H9 (cell line): ENCODE data around the gene ARFGEF2. TPM values are rescaled to one million over a fixed set of nuclear protein-coding genes. Genes with fewer than 3 reads are reported as not detected.

Experiments
- DNase-seq: peaks from one replicate; pipeline ENCODE4 v3.0.0-alpha.2; 2017
- H2AFZ ChIP-seq: one replicate; pipeline ENCODE4 v1.6.1; 2013; ENCODE audit warnings: mild to moderate bottlenecking, low read length, control low read depth, moderate library complexity
- H2AK5ac ChIP-seq: 2 replicates; pipeline ENCODE4 v1.6.1; 2013; ENCODE audit warnings: low read length, control low read depth, mixed read lengths; ENCODE audit not compliant: insufficient read length
- H2BK120ac ChIP-seq: one replicate; pipeline ENCODE4 v1.6.1; 2013; ENCODE audit warnings: low read depth, mild to moderate bottlenecking, low read length, control low read depth, inconsistent platforms; ENCODE audit not compliant: poor library complexity, severe bottlenecking
- H2BK12ac ChIP-seq: 2 replicates; pipeline ENCODE4 v1.6.1; 2013; ENCODE audit warnings: low read length, control low read depth, mixed read lengths, low read depth; ENCODE audit not compliant: insufficient read length
- H2BK15ac ChIP-seq: 2 replicates; pipeline ENCODE4 v1.6.1; 2013; ENCODE audit warnings: low read depth, low read length, control low read depth
- H2BK20ac ChIP-seq: one replicate; pipeline ENCODE4 v1.6.1; 2013; ENCODE audit warnings: low read depth, mild to moderate bottlenecking, low read length, control low read depth, inconsistent platforms; ENCODE audit not compliant: poor library complexity, severe bottlenecking
- H2BK5ac ChIP-seq: 2 replicates; pipeline ENCODE4 v1.6.1; 2013; ENCODE audit warnings: low read length, control low read depth, mixed read lengths; ENCODE audit not compliant: insufficient read length
- H3K14ac ChIP-seq: 2 replicates; pipeline ENCODE4 v1.6.1; 2013; ENCODE audit warnings: low read length, control low read depth; ENCODE audit not compliant: insufficient read depth
- H3K18ac ChIP-seq: 2 replicates; pipeline ENCODE4 v1.6.1; 2013; ENCODE audit warnings: low read depth, mild to moderate bottlenecking, mixed read lengths, low read length, control low read depth; ENCODE audit not compliant: insufficient read length
- H3K23ac ChIP-seq: 2 replicates; pipeline ENCODE4 v1.6.1; 2013; ENCODE audit warnings: low read length, control low read depth, mixed read lengths, low read depth; ENCODE audit not compliant: insufficient read length
- H3K23me2 ChIP-seq: 2 replicates; pipeline ENCODE4 v1.6.1; 2013; ENCODE audit warnings: low read depth, mild to moderate bottlenecking, mixed read lengths, low read length, control low read depth; ENCODE audit not compliant: insufficient read length, poor library complexity, severe bottlenecking
- H3K27ac ChIP-seq: 2 replicates; pipeline ENCODE4 v1.5.1; 2013; ENCODE audit warnings: low read length, control low read depth, mixed read lengths, low read depth; ENCODE audit not compliant: insufficient read length
- H3K27me3 ChIP-seq: 2 replicates; pipeline ENCODE4 v1.6.1; 2013; ENCODE audit warnings: low read length, control low read depth, inconsistent platforms; ENCODE audit not compliant: insufficient read depth
- H3K4ac ChIP-seq: 2 replicates; pipeline ENCODE4 v1.6.1; 2013; ENCODE audit warnings: low read depth, mild to moderate bottlenecking, control low read depth, inconsistent platforms, low read length, moderate library complexity
- H3K4me1 ChIP-seq: 2 replicates; pipeline ENCODE4 v1.6.1; 2013; ENCODE audit warnings: low read length, control low read depth, inconsistent platforms; ENCODE audit not compliant: insufficient read depth
- H3K4me2 ChIP-seq: 2 replicates; pipeline ENCODE4 v1.6.1; 2013; ENCODE audit warnings: low read length, control low read depth, mixed read lengths; ENCODE audit not compliant: insufficient read length, insufficient read depth
- H3K56ac ChIP-seq: 2 replicates; pipeline ENCODE4 v1.6.1; 2013; ENCODE audit warnings: low read depth, mild to moderate bottlenecking, mixed read lengths, low read length, control low read depth; ENCODE audit not compliant: insufficient read length
- H3K79me1 ChIP-seq: 2 replicates; pipeline ENCODE4 v1.6.1; 2013; ENCODE audit warnings: low read depth, mild to moderate bottlenecking, moderate library complexity, low read length, control low read depth, inconsistent platforms; ENCODE audit not compliant: insufficient read depth, poor library complexity, severe bottlenecking
- H3K79me2 ChIP-seq: 2 replicates; pipeline ENCODE4 v1.6.1; 2013; ENCODE audit warnings: low read length, control low read depth, inconsistent platforms; ENCODE audit not compliant: insufficient read depth
- H3K9ac ChIP-seq: 2 replicates; pipeline ENCODE4 v1.6.1; 2013; ENCODE audit warnings: low read length, control low read depth, mixed read lengths; ENCODE audit not compliant: insufficient read length; ENCODE audit errors: extremely low read depth
- H3K9me3 ChIP-seq: one replicate; pipeline ENCODE4 v1.6.1; 2013; ENCODE audit warnings: low read depth, low read length, inconsistent platforms; ENCODE audit not compliant: control insufficient read depth
- H3T11ph ChIP-seq: one replicate; pipeline ENCODE4 v1.6.1; 2013; ENCODE audit warnings: mild to moderate bottlenecking, low read length, control low read depth, inconsistent platforms
- H4K20me1 ChIP-seq: one replicate; pipeline ENCODE4 v1.6.1; 2013; ENCODE audit not compliant: control insufficient read depth, insufficient read length, insufficient read depth
- H4K5ac ChIP-seq: 2 replicates; pipeline ENCODE4 v1.6.1; 2013; ENCODE audit warnings: low read depth, mild to moderate bottlenecking, mixed read lengths, low read length, control low read depth; ENCODE audit not compliant: insufficient read length
- H4K8ac ChIP-seq: replicated peaks from 2 replicates; pipeline ENCODE4 v1.6.1; 2013; ENCODE audit warnings: low read length, control low read depth, mixed read lengths, low read depth; ENCODE audit not compliant: insufficient read length
- H4K91ac ChIP-seq: 2 replicates; pipeline ENCODE4 v1.6.1; 2013; ENCODE audit warnings: low read depth, mild to moderate bottlenecking, moderate library complexity, mixed read lengths, low read length, control low read depth; ENCODE audit not compliant: insufficient read length
- H3K27ac Mint-ChIP-seq, 3 experiments: 2 replicates in 2 of 3; 3 replicates in 1 of 3; pipeline ENCODE4 v1.8.0; 2020 to 2021; ENCODE audit warnings: mixed read lengths in 3 of 3, mild to moderate bottlenecking in 1 of 3, moderate library complexity in 1 of 3
- H3K27me3 Mint-ChIP-seq: 2 replicates; pipeline ENCODE4 v1.8.0; 2021; ENCODE audit warnings: low read depth, mild to moderate bottlenecking, moderate library complexity, mixed read lengths
- H3K36me3 Mint-ChIP-seq, 3 experiments: 2 replicates in 2 of 3; 3 replicates in 1 of 3; pipeline ENCODE4 v1.8.0; 2020 to 2021; ENCODE audit warnings: low read depth in 3 of 3, mixed read lengths in 3 of 3; ENCODE audit not compliant: insufficient read depth in 1 of 3
- H3K4me1 Mint-ChIP-seq, 2 experiments: 2 replicates each; pipeline ENCODE4 v1.8.0; 2020; ENCODE audit warnings: mixed read lengths in 2 of 2
- H3K4me3 Mint-ChIP-seq, 2 experiments: 2 replicates in 1 of 2; 3 replicates in 1 of 2; pipeline ENCODE4 v1.8.0; 2020 to 2021; ENCODE audit warnings: mild to moderate bottlenecking in 2 of 2, mixed read lengths in 2 of 2, moderate library complexity in 1 of 2
- H3K9me3 Mint-ChIP-seq, 2 experiments: 2 replicates in 1 of 2; 3 replicates in 1 of 2; pipeline ENCODE4 v1.8.0; 2020; ENCODE audit warnings: mild to moderate bottlenecking in 2 of 2, mixed read lengths in 2 of 2, moderate library complexity in 1 of 2
- WGBS: extraction: QIAGEN DNeasy Blood & Tissue Kit; methylation state at CpG from one replicate; pipeline ENCODE4 v1.1.7; 2013; ENCODE audit warnings: missing lambda C conversion rate, low lambda C conversion rate, mixed read lengths; ENCODE audit not compliant: insufficient read length; ENCODE audit errors: extremely low coverage; 5-methylcytosine and 5-hydroxymethylcytosine counted together
- total RNA-seq: library from RNA; stranded (reverse); gene quantifications from 2 replicates; pipeline ENCODE4 v1.2.1, GENCODE V29; 2021
- TF ChIP-seq, protein P1 (sequence below): fragments of 200-600 bp; sonication (generic); conservative IDR thresholded peaks from 3 replicates; pipeline ENCODE4 v1.8.0; 2021; ENCODE audit warnings: antibody characterized with exemption, mild to moderate bottlenecking

The ARFGEF2 gene
- total RNA-seq, 1 experiment from 2014 or later: 16.6 TPM

DNA sequence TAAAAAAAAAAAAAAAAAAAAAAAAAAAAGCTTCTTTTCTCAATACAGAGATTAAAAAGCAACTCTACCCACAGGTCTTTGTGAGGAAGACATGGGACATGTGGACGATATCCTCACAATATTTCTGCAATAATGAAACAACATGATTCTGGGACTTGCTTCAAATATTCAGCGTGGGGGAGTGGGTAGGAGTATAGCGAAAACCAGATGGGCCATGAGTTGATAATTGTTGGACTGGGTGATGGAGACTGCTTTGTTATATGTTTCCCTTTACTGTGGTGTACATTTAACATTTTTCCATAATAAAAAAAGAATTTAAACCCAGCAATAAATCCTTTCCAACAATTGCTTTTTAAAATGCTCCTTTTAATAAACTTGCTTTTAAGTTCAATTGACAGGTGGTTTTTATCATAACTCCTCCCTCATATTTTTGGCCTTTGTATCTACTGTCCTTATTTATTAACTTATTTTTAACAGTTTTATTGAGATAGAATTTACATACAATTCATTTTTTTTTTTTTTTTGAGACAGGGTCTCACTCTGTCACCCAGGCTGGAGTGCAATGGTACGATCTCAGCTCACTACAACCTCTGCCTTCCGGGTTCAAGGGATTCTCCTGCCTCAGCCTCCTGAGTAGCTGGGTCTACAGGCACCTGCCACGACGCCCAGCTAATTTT, 40.4 kb upstream of the ARFGEF2 start:
- H3K14ac ChIP-seq: no peak overlapping the region
- no peak overlapping the region for H2BK15ac ChIP-seq
- WGBS: no CpG with 5 or more reads among the region's 7 CpGs
- H3K36me3 Mint-ChIP-seq: no peaks in the 10 kb centered on the region
- no peaks in the 10 kb centered on the region for H3K4me1 ChIP-seq
- H2AFZ ChIP-seq: no peak overlapping the region
- H2BK5ac ChIP-seq: no peak overlapping the region
- no peak for DNase-seq
- H2AK5ac ChIP-seq: no peak overlapping the region
- H2BK12ac ChIP-seq: no peak overlapping the region
- H3K56ac ChIP-seq: no peak overlapping the region
- H3K9ac ChIP-seq: no peak overlapping the region
- no peak overlapping the region for H3K27ac ChIP-seq
- H3T11ph ChIP-seq: no peak overlapping the region
- H3K9me3 Mint-ChIP-seq: no peaks in the 10 kb centered on the region
- H3K4me2 ChIP-seq: no peak overlapping the region
- H3K27me3 Mint-ChIP-seq: no peaks in the 10 kb centered on the region; the same call in none of the 2 replicates
- H3K18ac ChIP-seq: no peak overlapping the region
- TF ChIP-seq, protein P1, sequence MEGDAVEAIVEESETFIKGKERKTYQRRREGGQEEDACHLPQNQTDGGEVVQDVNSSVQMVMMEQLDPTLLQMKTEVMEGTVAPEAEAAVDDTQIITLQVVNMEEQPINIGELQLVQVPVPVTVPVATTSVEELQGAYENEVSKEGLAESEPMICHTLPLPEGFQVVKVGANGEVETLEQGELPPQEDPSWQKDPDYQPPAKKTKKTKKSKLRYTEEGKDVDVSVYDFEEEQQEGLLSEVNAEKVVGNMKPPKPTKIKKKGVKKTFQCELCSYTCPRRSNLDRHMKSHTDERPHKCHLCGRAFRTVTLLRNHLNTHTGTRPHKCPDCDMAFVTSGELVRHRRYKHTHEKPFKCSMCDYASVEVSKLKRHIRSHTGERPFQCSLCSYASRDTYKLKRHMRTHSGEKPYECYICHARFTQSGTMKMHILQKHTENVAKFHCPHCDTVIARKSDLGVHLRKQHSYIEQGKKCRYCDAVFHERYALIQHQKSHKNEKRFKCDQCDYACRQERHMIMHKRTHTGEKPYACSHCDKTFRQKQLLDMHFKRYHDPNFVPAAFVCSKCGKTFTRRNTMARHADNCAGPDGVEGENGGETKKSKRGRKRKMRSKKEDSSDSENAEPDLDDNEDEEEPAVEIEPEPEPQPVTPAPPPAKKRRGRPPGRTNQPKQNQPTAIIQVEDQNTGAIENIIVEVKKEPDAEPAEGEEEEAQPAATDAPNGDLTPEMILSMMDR: no peak
- no peak overlapping the region for H4K5ac ChIP-seq
- H3K79me1 ChIP-seq: no peaks in the 10 kb centered on the region
- H3K23me2 ChIP-seq: no peaks in the 10 kb centered on the region
- H3K4ac ChIP-seq: no peak overlapping the region
- H3K4me1 Mint-ChIP-seq: peaks cover 3 to 4% of the 10 kb centered on the region in 2 experiments; a peak in 3 of 4 replicates
- H4K8ac ChIP-seq: no peak overlapping the region
- no peak overlapping the region for H3K23ac ChIP-seq
- H4K20me1 ChIP-seq: no peaks in the 10 kb centered on the region
- no peaks in the 10 kb centered on the region for H3K27me3 ChIP-seq
- H3K79me2 ChIP-seq: no peaks in the 10 kb centered on the region
- H3K27ac Mint-ChIP-seq: no peak overlapping the region
- H3K9me3 ChIP-seq: no peaks in the 10 kb centered on the region
- H2BK20ac ChIP-seq: no peak overlapping the region
- no peak overlapping the region for H4K91ac ChIP-seq
- no peak overlapping the region for H2BK120ac ChIP-seq
- H3K4me3 Mint-ChIP-seq: no peak overlapping the region
